NT2/D1 (cell line): ENCODE data around the gene FBLN1.

ENCODE experiments used
- SUZ12 ChIP-seq: IDR thresholded peaks from 2 replicates; pipeline ENCODE4 v1.6.1; 2011; ENCODE audit not compliant: insufficient read length, insufficient read depth; ENCODE audit errors: extremely low read depth
- YY1 ChIP-seq: IDR thresholded peaks from 2 replicates; pipeline ENCODE4 v1.6.1; 2011; ENCODE audit not compliant: insufficient read length, insufficient read depth

- TF ChIP-seq SUZ12 (no peak), YY1 (no peak)
Measured at GRCh38 chr22:45480717-45481116, 22.0 kb upstream of the FBLN1 start.
